NCI-H1436 (cell line): ENCODE data around the gene ASMT.
A peak's percentile ranks its signal among the peaks of the same experiment; 100 is the strongest.
"Not testable (repeated sequence)": the region's sequence is repeated elsewhere in the genome, so short reads cannot be mapped to it uniquely, and the experiment has no call there.

Source experiments
- DNase-seq: peaks from one replicate; lab custom pipeline; 2025; lab: John Stamatoyannopoulos, UW

ASMT gene

GRCh38 chrX:1649621-1650020, 34.8 kb downstream of the ASMT start:
- no peak for DNase-seq

GRCh38 chrX:1652011-1652811, 37.4 kb downstream of the ASMT start:
- peak; percentile 68 for DNase-seq

- DNase-seq, result no peak
These were observed 41.5 kb downstream of the ASMT start for GRCh38 chrX:1656379-1656778.

GRCh38 chrX:1657367-1658070, 42.7 kb downstream of the ASMT start:
- peak; percentile 86 for DNase-seq

- peak; percentile 41 for DNase-seq
These were observed 43.2 kb downstream of the ASMT start for GRCh38 chrX:1658071-1658491.

- DNase-seq, result no peak
These were observed 45.0 kb downstream of the ASMT start for GRCh38 chrX:1659664-1660461.

GRCh38 chrX:1661048-1661921, 46.4 kb downstream of the ASMT start:
- peak; percentile 68 for DNase-seq

GRCh38 chrX:1661922-1662221, 47.0 kb downstream of the ASMT start:
- no peak for DNase-seq

GRCh38 chrX:1667566-1667965, 52.7 kb downstream of the ASMT start:
- DNase-seq, result no peak

GRCh38 chrX:1673337-1673736, 58.5 kb downstream of the ASMT start:
- no peak for DNase-seq

- DNase-seq, result no peak
These were observed 62.0 kb downstream of the ASMT start for GRCh38 chrX:1676866-1677265.

GRCh38 chrX:1679238-1679637, 64.4 kb downstream of the ASMT start:
- no peak for DNase-seq

- DNase-seq, result no peak
These were observed 66.6 kb downstream of the ASMT start for GRCh38 chrX:1681439-1681838.

GRCh38 chrX:1681856-1682255, 67.0 kb downstream of the ASMT start:
- DNase-seq, result not testable (repeated sequence)

- DNase-seq, result not testable (repeated sequence)
These were observed 67.6 kb downstream of the ASMT start for GRCh38 chrX:1682501-1682900.

- DNase-seq, result not testable (repeated sequence)
These were observed 70.0 kb downstream of the ASMT start for GRCh38 chrX:1684883-1685282.

GRCh38 chrX:1685444-1685880, 70.6 kb downstream of the ASMT start:
- not testable (repeated sequence) for DNase-seq

GRCh38 chrX:1686642-1687041, 71.8 kb downstream of the ASMT start:
- no peak for DNase-seq
